OCI-LY7 (cell line): ENCODE results near the gene CD55. TPM values are rescaled to one million over a fixed set of nuclear protein-coding genes. Genes with fewer than 3 reads are reported as not detected.

Source experiments
- BruUV-seq: library from RNA; stranded (reverse); fragments of 400-500 nt; replicated peaks from 2 replicates; lab custom pipeline; 2021; lab: Mats Ljungman, UMichigan
- CTCF ChIA-PET: fragments of 300-600 bp; sonication (Branson Sonifier 250); formaldehyde crosslinking; loops from one replicate; lab custom pipeline; 2022; ENCODE audit warnings: antibody characterized with exemption; ENCODE audit not compliant: unreplicated experiment; lab: Charles Lee
- POLR2A ChIA-PET: fragments of 300-600 bp; sonication (Branson Sonifier 250); formaldehyde crosslinking; loops from one replicate; lab custom pipeline; 2022; ENCODE audit warnings: antibody characterized with exemption; lab: Charles Lee
- DNase-seq: peaks from one replicate; pipeline ENCODE4 v3.0.0-alpha.2; 2015; ENCODE audit warnings: low spot score
- H2AFZ ChIP-seq: fragments of 200-600 bp; sonication (generic), shearing (Covaris generic); 2 replicates; pipeline ENCODE4 v1.6.1; 2014; ENCODE audit warnings: mild to moderate bottlenecking, antibody characterized with exemption, low read length, moderate library complexity
- H3K27ac ChIP-seq: fragments of 200-600 bp; sonication (generic); 2 replicates; pipeline ENCODE4 v1.5.1; 2014; ENCODE audit warnings: mixed run types, low read depth, mild to moderate bottlenecking, moderate library complexity, low read length, inconsistent platforms; ENCODE audit not compliant: poor library complexity, severe bottlenecking
- H3K36me3 ChIP-seq: fragments of 200-600 bp; sonication (generic); 2 replicates; pipeline ENCODE4 v1.6.1; 2014; ENCODE audit warnings: mild to moderate bottlenecking, antibody characterized with exemption, low read length, moderate library complexity, mixed read lengths; ENCODE audit not compliant: insufficient read depth
- H3K4me1 ChIP-seq: fragments of 200-600 bp; sonication (generic); 2 replicates; pipeline ENCODE4 v1.5.1; 2014; ENCODE audit warnings: mild to moderate bottlenecking, low read length; ENCODE audit not compliant: insufficient read depth, poor library complexity, severe bottlenecking
- H3K4me2 ChIP-seq: fragments of 200-600 bp; sonication (generic); 2 replicates; pipeline ENCODE4 v1.6.1; 2014; ENCODE audit warnings: mild to moderate bottlenecking, low read length
- H3K4me3 ChIP-seq: fragments of 200-600 bp; sonication (generic); 2 replicates; pipeline ENCODE4 v1.5.1; 2014; ENCODE audit warnings: mild to moderate bottlenecking, low read depth, low read length; ENCODE audit not compliant: poor library complexity, severe bottlenecking
- H3K79me2 ChIP-seq: fragments of 200-600 bp; sonication (generic); 2 replicates; pipeline ENCODE4 v1.6.1; 2016; ENCODE audit warnings: low read depth, mild to moderate bottlenecking, low read length, moderate library complexity, mixed read lengths; ENCODE audit not compliant: insufficient read depth
- H3K9me2 ChIP-seq: fragments of 200-600 bp; sonication (generic); 2 replicates; pipeline ENCODE4 v1.6.1; 2016; ENCODE audit warnings: mild to moderate bottlenecking, low read length, mixed read lengths; ENCODE audit not compliant: insufficient read depth
- H3K9me3 ChIP-seq: fragments of 200-600 bp; sonication (generic); 2 replicates; pipeline ENCODE4 v1.6.1; 2014; ENCODE audit warnings: mild to moderate bottlenecking, mixed run types, low read length, mixed read lengths
- H4K20me1 ChIP-seq: fragments of 200-600 bp; sonication (generic); 2 replicates; pipeline ENCODE4 v1.6.1; 2014; ENCODE audit warnings: mild to moderate bottlenecking, antibody characterized with exemption, low read length, moderate library complexity, mixed read lengths; ENCODE audit not compliant: insufficient read depth
- EZH2phosphoT487 ChIP-seq: fragments of 200-600 bp; sonication (generic); IDR thresholded peaks from 2 replicates; pipeline ENCODE4 v1.6.1; 2018; ENCODE audit warnings: low read depth, borderline replicate concordance, mild to moderate bottlenecking, mixed run types, antibody characterized with exemption, low read length, moderate library complexity, mixed read lengths
- intact Hi-C: fragments of 100-400 bp; cut with micrococcal nuclease; formaldehyde crosslinking; loops from one replicate; pipeline ENCODE4 v1.10.0; 2022; ENCODE audit not compliant: unreplicated experiment
- total RNA-seq, 2 experiments: library from RNA; depleted of rRNA in 1 of 2; stranded (reverse); fragments of >200 nt in 1 of 2; shearing (Covaris generic) in 1 of 2; gene quantifications; 2 replicates each; pipeline ENCODE4 v1.2.3, GENCODE V29; 2014 to 2022
- TF ChIP-seq, protein P1 (sequence below): fragments of 200-600 bp; sonication (generic); conservative IDR thresholded peaks from 2 replicates; pipeline ENCODE4 v1.5.1; 2014; ENCODE audit warnings: mild to moderate bottlenecking, antibody characterized with exemption, low read length, moderate library complexity, mixed read lengths

Gene CD55
- total RNA-seq, 2 experiments from 2014 or later: 20.0 to 28.1 TPM

DNA sequence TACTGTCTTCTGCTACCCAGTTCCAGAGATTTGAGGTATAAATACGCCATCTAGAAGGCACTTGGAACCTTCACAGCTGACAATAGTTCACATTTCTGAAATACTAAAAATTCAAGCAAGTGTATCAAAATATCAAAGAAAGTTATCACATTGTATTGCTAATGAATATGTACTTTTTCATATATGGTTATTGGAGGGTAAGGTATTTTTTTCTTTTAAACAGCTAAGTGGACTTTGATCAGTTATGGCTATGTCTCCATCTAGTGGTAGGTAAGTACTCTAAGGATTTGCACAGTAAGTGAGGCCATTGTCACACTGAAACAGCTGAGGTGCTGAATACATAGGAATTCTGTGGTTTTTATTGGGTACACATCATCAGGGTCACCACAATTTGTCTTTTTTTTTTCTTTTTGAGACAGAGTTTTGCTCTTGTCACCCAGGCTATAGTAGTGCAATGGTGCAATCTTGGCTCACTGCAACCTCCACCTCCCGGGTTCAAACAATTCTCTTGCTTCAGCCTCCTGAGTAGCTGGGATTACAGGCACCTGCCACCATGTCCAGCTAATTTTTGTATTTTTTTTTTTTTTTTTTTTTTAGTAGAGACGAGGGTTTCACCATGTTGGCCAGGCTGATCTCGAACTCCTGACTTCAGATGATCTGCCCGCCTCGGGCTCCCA is 83.5 kb downstream of the CD55 start:
- CTCF ChIA-PET: no interaction called here
- Histone ChIP-seq H2AFZ (no peak overlapping the region), H3K36me3 (no peaks in the 10 kb centered on the region), H3K27ac (no peak overlapping the region), H3K9me2 (no peaks in the 10 kb centered on the region), H3K79me2 (no peaks in the 10 kb centered on the region), H3K9me3 (no peaks in the 10 kb centered on the region), H3K4me1 (no peaks in the 10 kb centered on the region), H3K4me3 (no peak overlapping the region), H3K4me2 (no peak overlapping the region), H4K20me1 (no peaks in the 10 kb centered on the region)
- BruUV-seq: no TSS peak
- TF ChIP-seq, protein P1, sequence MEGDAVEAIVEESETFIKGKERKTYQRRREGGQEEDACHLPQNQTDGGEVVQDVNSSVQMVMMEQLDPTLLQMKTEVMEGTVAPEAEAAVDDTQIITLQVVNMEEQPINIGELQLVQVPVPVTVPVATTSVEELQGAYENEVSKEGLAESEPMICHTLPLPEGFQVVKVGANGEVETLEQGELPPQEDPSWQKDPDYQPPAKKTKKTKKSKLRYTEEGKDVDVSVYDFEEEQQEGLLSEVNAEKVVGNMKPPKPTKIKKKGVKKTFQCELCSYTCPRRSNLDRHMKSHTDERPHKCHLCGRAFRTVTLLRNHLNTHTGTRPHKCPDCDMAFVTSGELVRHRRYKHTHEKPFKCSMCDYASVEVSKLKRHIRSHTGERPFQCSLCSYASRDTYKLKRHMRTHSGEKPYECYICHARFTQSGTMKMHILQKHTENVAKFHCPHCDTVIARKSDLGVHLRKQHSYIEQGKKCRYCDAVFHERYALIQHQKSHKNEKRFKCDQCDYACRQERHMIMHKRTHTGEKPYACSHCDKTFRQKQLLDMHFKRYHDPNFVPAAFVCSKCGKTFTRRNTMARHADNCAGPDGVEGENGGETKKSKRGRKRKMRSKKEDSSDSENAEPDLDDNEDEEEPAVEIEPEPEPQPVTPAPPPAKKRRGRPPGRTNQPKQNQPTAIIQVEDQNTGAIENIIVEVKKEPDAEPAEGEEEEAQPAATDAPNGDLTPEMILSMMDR: peak; percentile 92
- no peak for TF ChIP-seq EZH2phosphoT487
- intact Hi-C loops: loop anchor here (1.0 to 2.0 kb wide), 4 partner anchors 50 to 321 kb away; partner anchors contain the start of genes CD55 and CR2
- POLR2A ChIA-PET: interaction anchor here (0.6 to 1.3 kb wide), 2 partner anchors 112 to 236 kb away, joined by 3 to 4 read pairs; no protein-coding TSS in a partner anchor
- peak; percentile 78 for DNase-seq

DNA sequence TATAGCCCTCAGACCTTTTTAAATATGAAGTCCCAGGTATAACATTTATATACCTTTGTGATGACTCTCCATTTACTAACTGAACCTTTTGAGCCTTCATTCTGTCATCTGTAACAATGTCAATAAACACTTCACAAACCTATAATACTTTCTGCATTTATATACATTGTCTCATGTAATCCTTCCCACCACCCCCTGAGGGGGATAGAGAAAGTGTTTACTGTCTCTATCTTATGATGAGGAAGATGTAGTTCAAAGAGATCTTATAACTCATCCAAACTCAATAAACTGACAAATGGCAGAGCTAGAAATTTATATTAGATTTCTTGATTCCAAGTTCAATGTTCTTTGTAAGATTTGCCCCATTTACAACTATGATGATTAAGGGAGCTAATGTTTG is 84.3 kb downstream of the CD55 start:
- Histone ChIP-seq H3K27ac (no peak overlapping the region), H4K20me1 (no peaks in the 10 kb centered on the region), H2AFZ (no peak overlapping the region), H3K36me3 (no peaks in the 10 kb centered on the region), H3K4me3 (no peak overlapping the region), H3K9me2 (no peaks in the 10 kb centered on the region), H3K9me3 (no peaks in the 10 kb centered on the region), H3K4me1 (no peaks in the 10 kb centered on the region), H3K79me2 (no peaks in the 10 kb centered on the region), H3K4me2 (no peak overlapping the region)
- intact Hi-C loops: loop anchor here (1.0 to 2.0 kb wide), 4 partner anchors 49 to 322 kb away; partner anchors contain the start of genes CD55 and CR2
- TF ChIP-seq EZH2phosphoT487: no peak
- BruUV-seq: no TSS peak
- ChIA-PET CTCF (no interaction called here), POLR2A (interaction anchor here (0.5 to 1.4 kb wide), 3 partner anchors 82 to 365 kb away, joined by 3 to 6 read pairs (median 5); no protein-coding TSS in a partner anchor)
- no peak for DNase-seq

DNA sequence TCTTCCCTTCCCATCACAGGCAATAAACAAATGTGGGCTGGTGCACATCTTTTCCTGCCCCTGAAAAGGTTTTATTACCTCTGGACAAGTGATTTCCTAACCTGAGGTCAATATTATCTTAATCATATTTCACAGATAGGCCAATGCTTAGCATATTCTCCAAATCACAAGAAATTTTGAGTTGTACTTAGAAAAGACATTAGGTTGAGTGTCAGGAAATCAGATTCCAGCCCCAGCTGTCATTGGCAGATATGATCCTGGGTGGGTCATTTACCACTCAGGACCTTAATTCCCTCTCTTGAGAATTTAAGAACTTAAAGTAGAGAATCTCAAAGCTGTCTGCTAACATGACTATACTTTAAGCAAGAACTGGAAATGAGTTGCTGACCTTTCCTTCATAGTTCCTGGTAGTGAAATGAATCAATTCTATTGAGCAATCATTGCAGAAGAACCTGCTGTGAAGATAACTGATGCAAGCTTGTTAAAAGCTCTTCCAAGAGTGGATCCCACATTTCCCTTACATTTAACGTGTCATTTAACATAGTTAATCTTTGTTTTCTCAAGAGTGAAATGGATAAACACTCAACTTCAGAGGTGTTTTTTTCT is 86.3 kb downstream of the CD55 start:
- no peak overlapping the region for H3K4me2 ChIP-seq
- intact Hi-C loops: no loop called here
- ChIA-PET POLR2A (interaction anchor here (0.7 kb wide), 1 partner anchor 21 kb away, joined by 5 read pairs; no protein-coding TSS in a partner anchor), CTCF (no interaction called here)
- H3K4me3 ChIP-seq: no peak overlapping the region
- no peak for TF ChIP-seq EZH2phosphoT487
- TF ChIP-seq, protein P1: no peak
- no peaks in the 10 kb centered on the region for H3K79me2 ChIP-seq
- DNase-seq: no peak
- no TSS peak for BruUV-seq
- peaks cover 6% of the 10 kb centered on the region for H3K4me1 ChIP-seq
- no peaks in the 10 kb centered on the region for H3K9me3 ChIP-seq
- no peaks in the 10 kb centered on the region for H3K9me2 ChIP-seq
- no peak overlapping the region for H3K27ac ChIP-seq
- H2AFZ ChIP-seq: no peak overlapping the region
- H3K36me3 ChIP-seq: no peaks in the 10 kb centered on the region
- H4K20me1 ChIP-seq: no peaks in the 10 kb centered on the region

Other genes with a start within 250 kb of the CD55 start
- gene C4BPB, start 232.8 kb upstream of the CD55 start, total RNA-seq (2014; rRNA removed; shearing (Covaris generic)): not detected in 2 replicates
- gene C4BPB, start 232.8 kb upstream of the CD55 start, total RNA-seq (2022): not detected in 2 replicates
- not detected in 2 replicates for gene C4BPA, start 217.4 kb upstream of the CD55 start, total RNA-seq (2014; rRNA removed; shearing (Covaris generic))
- not detected in 2 replicates for gene C4BPA, start 217.4 kb upstream of the CD55 start, total RNA-seq (2022)
- 3.7 and 4.4 TPM in 2 replicates for gene CR2, start 132.7 kb downstream of the CD55 start, total RNA-seq (2014; rRNA removed; shearing (Covaris generic))
- 11.7 and 13.5 TPM in 2 replicates for gene CR2, start 132.7 kb downstream of the CD55 start, total RNA-seq (2022)
- not detected in 2 replicates for gene CR1, start 174.5 kb downstream of the CD55 start, total RNA-seq (2014; rRNA removed; shearing (Covaris generic))
- gene CR1, start 174.5 kb downstream of the CD55 start, total RNA-seq (2022): not detected in 2 replicates